Measurements from ENCODE around the gene ARF5. TPM values are rescaled to one million over a fixed set of nuclear protein-coding genes. Genes with fewer than 3 reads are reported as not detected.

ARF5 gene
- total and polyA plus RNA-seq, 2 of the 8 experiments (the other 6 are each of a cell fraction or from before 2014, with no cell fraction given) = 154 to 579 TPM

- TF ChIP-seq SUZ12 (IDR thresholded peaks at IDR 0.05; ENCODE audit: low read length) (no peak), TEAD4 (IDR thresholded peaks at IDR 0.05; ENCODE audit: low read depth, low read length) (no peak), RXRA (IDR thresholded peaks at IDR 0.05; ENCODE audit: insufficient read depth, low read depth, low read length) (no peak), EP300 (IDR thresholded peaks at IDR 0.05; ENCODE audit: borderline replicate concordance in 1 of 2, low read depth in 2 of 2, low read length in 2 of 2) (no peak)
These were observed 20.2 kb downstream of the ARF5 start (continued) for GRCh38 chr7:127608446-127608845.
